WTC11 (cell line): ENCODE data around the gene CTDP1. TPM values are rescaled to one million over a fixed set of nuclear protein-coding genes. Genes with fewer than 3 reads are reported as not detected.

Source experiments
- ATAC-seq: fragments of 200-7000 bp; cut with Tn5 transposase; 2 replicates; pipeline ENCODE4 v1.10.0; 2021; ENCODE audit warnings: mild to moderate bottlenecking, moderate library complexity
- CTCF ChIA-PET: fragments of 300-600 bp; sonication (Branson Sonifier 250); formaldehyde crosslinking; loops from one replicate; lab custom pipeline; 2021; ENCODE audit warnings: antibody characterized with exemption; lab: Charles Lee
- POLR2A ChIA-PET: fragments of 350-600 bp; sonication (Branson Sonifier 250); formaldehyde crosslinking; loops from one replicate; lab custom pipeline; 2021; ENCODE audit warnings: antibody characterized with exemption; lab: Charles Lee
- DNase-seq: peaks from one replicate; pipeline ENCODE4 v3.0.0; 2021; ENCODE audit warnings: low spot score
- H3K27ac Mint-ChIP-seq: 2 replicates; pipeline ENCODE4 v1.8.0; 2021; ENCODE audit warnings: mixed read lengths
- H3K27me3 Mint-ChIP-seq: 2 replicates; pipeline ENCODE4 v1.8.0; 2021; ENCODE audit warnings: low read depth, mild to moderate bottlenecking, moderate library complexity, mixed read lengths
- H3K36me3 Mint-ChIP-seq: 2 replicates; pipeline ENCODE4 v1.8.0; 2021; ENCODE audit warnings: mixed read lengths
- H3K4me1 Mint-ChIP-seq: 2 replicates; pipeline ENCODE4 v1.8.0; 2022; ENCODE audit warnings: mixed read lengths
- H3K4me3 Mint-ChIP-seq: 2 replicates; pipeline ENCODE4 v1.8.0; 2021; ENCODE audit warnings: mild to moderate bottlenecking, moderate library complexity, mixed read lengths
- H3K9me3 Mint-ChIP-seq: 2 replicates; pipeline ENCODE4 v1.8.0; 2021; ENCODE audit warnings: mixed read lengths
- ETV6 ChIP-seq: sonication (generic); formaldehyde crosslinking; IDR thresholded peaks from 2 replicates; pipeline ENCODE4 v1.8.1; 2022; ENCODE audit warnings: mild to moderate bottlenecking, missing genetic modification reagents
- FOXP1 ChIP-seq: sonication (generic); formaldehyde crosslinking; IDR thresholded peaks from 2 replicates; pipeline ENCODE4 v1.8.0; 2022; ENCODE audit warnings: missing genetic modification reagents, mild to moderate bottlenecking, moderate library complexity, borderline replicate concordance
- GABPB1 ChIP-seq: sonication (generic); formaldehyde crosslinking; IDR thresholded peaks from 2 replicates; pipeline ENCODE4 v1.8.1; 2023; ENCODE audit warnings: mild to moderate bottlenecking, missing genetic modification reagents
- GTF2I ChIP-seq: fragments of 250-450 bp; sonication (Bioruptor Pico); conservative IDR thresholded peaks from 2 replicates; pipeline ENCODE4 v1.4.0; 2021; ENCODE audit warnings: mild to moderate bottlenecking
- JUN ChIP-seq: sonication (generic); formaldehyde crosslinking; IDR thresholded peaks from 2 replicates; pipeline ENCODE4 v1.8.0; 2023; ENCODE audit warnings: mild to moderate bottlenecking, missing genetic modification reagents
- MYBL2 ChIP-seq: sonication (generic); formaldehyde crosslinking; IDR thresholded peaks from 2 replicates; pipeline ENCODE4 v1.8.1; 2023; ENCODE audit warnings: mild to moderate bottlenecking, moderate library complexity, missing genetic modification reagents
- NFE2L1 ChIP-seq: sonication (generic); formaldehyde crosslinking; IDR thresholded peaks from 2 replicates; pipeline ENCODE4 v1.8.1; 2023; ENCODE audit warnings: missing genetic modification reagents
- NFYB ChIP-seq: sonication (generic); formaldehyde crosslinking; conservative IDR thresholded peaks from 2 replicates; pipeline ENCODE4 v1.8.0; 2022; ENCODE audit warnings: low read depth, missing genetic modification reagents
- RORB ChIP-seq: fragments of 250-450 bp; sonication (Bioruptor Pico); IDR thresholded peaks from 2 replicates; pipeline ENCODE4 v1.9.0; 2021; ENCODE audit warnings: mild to moderate bottlenecking
- SMAD3 ChIP-seq: sonication (generic); formaldehyde crosslinking; IDR thresholded peaks from 2 replicates; pipeline ENCODE4 v1.8.0; 2022; ENCODE audit warnings: missing genetic modification reagents, mild to moderate bottlenecking, borderline replicate concordance
- SP1 ChIP-seq: sonication (generic); formaldehyde crosslinking; conservative IDR thresholded peaks from 2 replicates; pipeline ENCODE4 v1.8.1; 2022; ENCODE audit warnings: missing genetic modification reagents
- TCF7 ChIP-seq: sonication (generic); formaldehyde crosslinking; IDR thresholded peaks from 2 replicates; pipeline ENCODE4 v1.8.0; 2022; ENCODE audit warnings: mild to moderate bottlenecking, low read depth, missing genetic modification reagents, moderate library complexity
- TEAD1 ChIP-seq: sonication (generic); formaldehyde crosslinking; IDR thresholded peaks from 2 replicates; pipeline ENCODE4 v1.8.0; 2022; ENCODE audit warnings: mild to moderate bottlenecking, missing genetic modification reagents
- TP53 ChIP-seq: sonication (generic); formaldehyde crosslinking; IDR thresholded peaks from 2 replicates; pipeline ENCODE4 v1.8.1; 2023; ENCODE audit warnings: mild to moderate bottlenecking, missing genetic modification reagents
- ZBTB21 ChIP-seq: sonication (generic); formaldehyde crosslinking; IDR thresholded peaks from 2 replicates; pipeline ENCODE4 v1.8.1; 2023; ENCODE audit warnings: mild to moderate bottlenecking, missing genetic modification reagents, borderline replicate concordance
- ZNF121 ChIP-seq: sonication (generic); formaldehyde crosslinking; IDR thresholded peaks from 2 replicates; pipeline ENCODE4 v1.8.0; 2023; ENCODE audit warnings: missing genetic modification reagents
- ZNF317 ChIP-seq: sonication (generic); formaldehyde crosslinking; IDR thresholded peaks from 2 replicates; pipeline ENCODE4 v1.8.1; 2023; ENCODE audit warnings: low read depth, mild to moderate bottlenecking, moderate library complexity, missing genetic modification reagents, borderline replicate concordance
- ZNF423 ChIP-seq: fragments of 250-450 bp; sonication (Bioruptor Pico); IDR thresholded peaks from 2 replicates; pipeline ENCODE4 v2.1.2; 2022; ENCODE audit warnings: mild to moderate bottlenecking, moderate library complexity
- ZNF671 ChIP-seq: fragments of 250-450 bp; sonication (Bioruptor Pico); IDR thresholded peaks from 2 replicates; pipeline ENCODE4 v1.8.0; 2021; ENCODE audit warnings: mild to moderate bottlenecking
- total RNA-seq: library from RNA; stranded (reverse); gene quantifications from 3 replicates; pipeline ENCODE4 v1.2.3, GENCODE V29; 2021
- TF ChIP-seq, protein P1 (sequence below): sonication (generic); formaldehyde crosslinking; IDR thresholded peaks from 2 replicates; pipeline ENCODE4 v1.8.0; 2023; ENCODE audit warnings: mild to moderate bottlenecking, missing genetic modification reagents
- TF ChIP-seq, protein P2 (sequence below): sonication (generic); formaldehyde crosslinking; IDR thresholded peaks from 2 replicates; pipeline ENCODE4 v1.8.1; 2023; ENCODE audit warnings: mild to moderate bottlenecking, missing genetic modification reagents, moderate library complexity
- TF ChIP-seq, protein P3 (sequence below): sonication (generic); formaldehyde crosslinking; IDR thresholded peaks from 2 replicates; pipeline ENCODE4 v1.8.0; 2022; ENCODE audit warnings: mild to moderate bottlenecking, missing genetic modification reagents
- TF ChIP-seq, protein P4 (sequence below): sonication (generic); formaldehyde crosslinking; IDR thresholded peaks from 2 replicates; pipeline ENCODE4 v1.8.1; 2023; ENCODE audit warnings: mild to moderate bottlenecking, moderate library complexity, missing genetic modification reagents
- TF ChIP-seq, protein P5 (sequence below): sonication (generic); formaldehyde crosslinking; IDR thresholded peaks from 2 replicates; pipeline ENCODE4 v1.8.0; 2022; ENCODE audit warnings: mild to moderate bottlenecking, missing genetic modification reagents
- TF ChIP-seq, protein P6 (sequence below): sonication (generic); formaldehyde crosslinking; IDR thresholded peaks from 2 replicates; pipeline ENCODE4 v1.8.1; 2023; ENCODE audit warnings: mild to moderate bottlenecking, missing genetic modification reagents
- TF ChIP-seq, protein P7 (sequence below): fragments of 250-450 bp; sonication (Bioruptor Pico); IDR thresholded peaks from 2 replicates; pipeline ENCODE4 v1.8.0; 2021; ENCODE audit warnings: mild to moderate bottlenecking

CTDP1 gene
- total RNA-seq, 1 experiment from 2014 or later: 39.7 TPM

DNA sequence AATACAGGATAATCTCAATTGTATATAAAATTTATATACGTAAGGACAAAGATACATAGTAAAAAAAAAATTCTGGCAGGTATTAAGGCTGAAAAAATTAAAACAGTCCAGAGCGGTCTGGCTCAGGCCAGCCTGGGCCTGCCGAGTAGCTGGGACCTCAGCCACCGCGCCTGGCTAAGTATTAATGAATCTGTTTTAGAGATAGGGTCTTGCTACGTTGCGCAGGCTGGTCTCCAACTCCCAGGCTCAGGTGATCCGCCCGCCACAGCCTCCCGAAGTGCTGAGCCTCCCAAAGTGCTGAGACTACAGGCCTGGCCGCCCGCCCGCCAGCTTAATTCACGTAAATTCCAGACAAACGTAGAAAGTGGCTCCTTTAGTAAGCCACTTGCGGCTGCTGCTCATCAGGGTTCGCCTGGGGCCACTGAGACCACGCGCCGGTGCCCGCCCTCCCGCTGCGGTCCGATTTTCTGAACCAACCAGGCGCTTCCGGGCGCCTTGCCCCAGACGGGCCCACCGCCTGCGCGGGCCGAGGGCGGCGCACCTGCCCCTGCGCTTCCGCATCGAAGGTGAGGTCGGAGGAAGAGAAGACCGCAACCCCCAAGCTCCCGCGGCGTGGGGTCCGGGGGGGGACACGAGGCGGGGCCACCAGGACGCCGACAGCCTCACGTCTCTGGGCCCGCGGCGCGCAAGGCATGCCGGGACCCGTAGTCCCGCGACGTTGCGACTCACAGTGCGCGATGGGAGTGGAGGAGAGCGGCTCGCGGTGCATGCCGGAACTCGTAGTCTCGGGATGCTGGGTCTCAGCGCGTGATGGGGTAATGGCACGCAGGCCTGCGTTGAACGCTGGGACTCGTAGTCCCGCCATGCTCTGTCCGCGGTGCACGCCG is 695 bp upstream of the CTDP1 start:
- H3K27ac Mint-ChIP-seq: peak overlapping the region; percentile 99
- 0 out of 2 replicates have a peak, but pooled peaks cover 4% of the 10 kb centered on the region for H3K9me3 Mint-ChIP-seq
- peaks cover 30% of the 10 kb centered on the region for H3K4me1 Mint-ChIP-seq
- H3K36me3 Mint-ChIP-seq: peaks cover 18% of the 10 kb centered on the region
- no peaks in the 10 kb centered on the region for H3K27me3 Mint-ChIP-seq
- peak overlapping the region; percentile 93 for H3K4me3 Mint-ChIP-seq
- POLR2A ChIA-PET: no interaction called here
- DNase-seq (peak; percentile 99), ATAC-seq (peak; percentile 96)
- CTCF ChIA-PET: no interaction called here
- TF ChIP-seq ZNF671 (CRISPR knock-in tag) (no peak), GTF2I (CRISPR knock-in tag) (peak; percentile 48; the same call in 1 of the 2 replicates), ZNF423 (CRISPR knock-in tag) (peak; percentile 57; the same call in 1 of the 2 replicates), RORB (no peak), FOXP1 (CRISPR knock-in tag) (peak; percentile 86), GABPB1 (CRISPR knock-in tag) (peak; percentile 56; the same call in 1 of the 2 replicates), NFYB (CRISPR knock-in tag) (no peak; the same call in none of the 2 replicates), TEAD1 (peak; percentile 72; the same call in 1 of the 2 replicates), TP53 (peak; percentile 81; the same call in 1 of the 2 replicates), TCF7 (CRISPR knock-in tag) (no peak), ETV6 (peak; percentile 99), ZBTB21 (CRISPR knock-in tag) (no peak), NFE2L1 (CRISPR knock-in tag) (peak; percentile 18; the same call in 1 of the 2 replicates), ZNF317 (CRISPR knock-in tag) (0 out of 2 replicates have a peak, but pooled peaks have one; percentile 31), SMAD3 (peak; percentile 77; the same call in 1 of the 2 replicates), ZNF121 (CRISPR knock-in tag) (peak; percentile 81), SP1 (CRISPR knock-in tag) (peak; percentile 93), MYBL2 (CRISPR knock-in tag) (peak; percentile 95; the same call in 1 of the 2 replicates), JUN (CRISPR knock-in tag) (0 out of 2 replicates have a peak, but pooled peaks have one; percentile 20)
- TF ChIP-seq, protein P1, sequence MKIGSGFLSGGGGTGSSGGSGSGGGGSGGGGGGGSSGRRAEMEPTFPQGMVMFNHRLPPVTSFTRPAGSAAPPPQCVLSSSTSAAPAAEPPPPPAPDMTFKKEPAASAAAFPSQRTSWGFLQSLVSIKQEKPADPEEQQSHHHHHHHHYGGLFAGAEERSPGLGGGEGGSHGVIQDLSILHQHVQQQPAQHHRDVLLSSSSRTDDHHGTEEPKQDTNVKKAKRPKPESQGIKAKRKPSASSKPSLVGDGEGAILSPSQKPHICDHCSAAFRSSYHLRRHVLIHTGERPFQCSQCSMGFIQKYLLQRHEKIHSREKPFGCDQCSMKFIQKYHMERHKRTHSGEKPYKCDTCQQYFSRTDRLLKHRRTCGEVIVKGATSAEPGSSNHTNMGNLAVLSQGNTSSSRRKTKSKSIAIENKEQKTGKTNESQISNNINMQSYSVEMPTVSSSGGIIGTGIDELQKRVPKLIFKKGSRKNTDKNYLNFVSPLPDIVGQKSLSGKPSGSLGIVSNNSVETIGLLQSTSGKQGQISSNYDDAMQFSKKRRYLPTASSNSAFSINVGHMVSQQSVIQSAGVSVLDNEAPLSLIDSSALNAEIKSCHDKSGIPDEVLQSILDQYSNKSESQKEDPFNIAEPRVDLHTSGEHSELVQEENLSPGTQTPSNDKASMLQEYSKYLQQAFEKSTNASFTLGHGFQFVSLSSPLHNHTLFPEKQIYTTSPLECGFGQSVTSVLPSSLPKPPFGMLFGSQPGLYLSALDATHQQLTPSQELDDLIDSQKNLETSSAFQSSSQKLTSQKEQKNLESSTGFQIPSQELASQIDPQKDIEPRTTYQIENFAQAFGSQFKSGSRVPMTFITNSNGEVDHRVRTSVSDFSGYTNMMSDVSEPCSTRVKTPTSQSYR (CRISPR knock-in tag): peak; percentile 62; the same call in 1 of the 2 replicates
- TF ChIP-seq, protein P2, sequence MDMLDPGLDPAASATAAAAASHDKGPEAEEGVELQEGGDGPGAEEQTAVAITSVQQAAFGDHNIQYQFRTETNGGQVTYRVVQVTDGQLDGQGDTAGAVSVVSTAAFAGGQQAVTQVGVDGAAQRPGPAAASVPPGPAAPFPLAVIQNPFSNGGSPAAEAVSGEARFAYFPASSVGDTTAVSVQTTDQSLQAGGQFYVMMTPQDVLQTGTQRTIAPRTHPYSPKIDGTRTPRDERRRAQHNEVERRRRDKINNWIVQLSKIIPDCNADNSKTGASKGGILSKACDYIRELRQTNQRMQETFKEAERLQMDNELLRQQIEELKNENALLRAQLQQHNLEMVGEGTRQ: peak; percentile 84
- TF ChIP-seq, protein P3, sequence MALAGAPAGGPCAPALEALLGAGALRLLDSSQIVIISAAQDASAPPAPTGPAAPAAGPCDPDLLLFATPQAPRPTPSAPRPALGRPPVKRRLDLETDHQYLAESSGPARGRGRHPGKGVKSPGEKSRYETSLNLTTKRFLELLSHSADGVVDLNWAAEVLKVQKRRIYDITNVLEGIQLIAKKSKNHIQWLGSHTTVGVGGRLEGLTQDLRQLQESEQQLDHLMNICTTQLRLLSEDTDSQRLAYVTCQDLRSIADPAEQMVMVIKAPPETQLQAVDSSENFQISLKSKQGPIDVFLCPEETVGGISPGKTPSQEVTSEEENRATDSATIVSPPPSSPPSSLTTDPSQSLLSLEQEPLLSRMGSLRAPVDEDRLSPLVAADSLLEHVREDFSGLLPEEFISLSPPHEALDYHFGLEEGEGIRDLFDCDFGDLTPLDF (CRISPR knock-in tag): peak; percentile 36; the same call in 1 of the 2 replicates
- TF ChIP-seq, protein P4, sequence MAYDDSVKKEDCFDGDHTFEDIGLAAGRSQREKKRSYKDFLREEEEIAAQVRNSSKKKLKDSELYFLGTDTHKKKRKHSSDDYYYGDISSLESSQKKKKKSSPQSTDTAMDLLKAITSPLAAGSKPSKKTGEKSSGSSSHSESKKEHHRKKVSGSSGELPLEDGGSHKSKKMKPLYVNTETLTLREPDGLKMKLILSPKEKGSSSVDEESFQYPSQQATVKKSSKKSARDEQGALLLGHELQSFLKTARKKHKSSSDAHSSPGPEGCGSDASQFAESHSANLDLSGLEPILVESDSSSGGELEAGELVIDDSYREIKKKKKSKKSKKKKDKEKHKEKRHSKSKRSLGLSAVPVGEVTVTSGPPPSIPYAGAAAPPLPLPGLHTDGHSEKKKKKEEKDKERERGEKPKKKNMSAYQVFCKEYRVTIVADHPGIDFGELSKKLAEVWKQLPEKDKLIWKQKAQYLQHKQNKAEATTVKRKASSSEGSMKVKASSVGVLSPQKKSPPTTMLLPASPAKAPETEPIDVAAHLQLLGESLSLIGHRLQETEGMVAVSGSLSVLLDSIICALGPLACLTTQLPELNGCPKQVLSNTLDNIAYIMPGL (CRISPR knock-in tag): peak; percentile 88
- TF ChIP-seq, protein P5, sequence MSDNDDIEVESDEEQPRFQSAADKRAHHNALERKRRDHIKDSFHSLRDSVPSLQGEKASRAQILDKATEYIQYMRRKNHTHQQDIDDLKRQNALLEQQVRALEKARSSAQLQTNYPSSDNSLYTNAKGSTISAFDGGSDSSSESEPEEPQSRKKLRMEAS (CRISPR knock-in tag): peak; percentile 92
- TF ChIP-seq, protein P6, sequence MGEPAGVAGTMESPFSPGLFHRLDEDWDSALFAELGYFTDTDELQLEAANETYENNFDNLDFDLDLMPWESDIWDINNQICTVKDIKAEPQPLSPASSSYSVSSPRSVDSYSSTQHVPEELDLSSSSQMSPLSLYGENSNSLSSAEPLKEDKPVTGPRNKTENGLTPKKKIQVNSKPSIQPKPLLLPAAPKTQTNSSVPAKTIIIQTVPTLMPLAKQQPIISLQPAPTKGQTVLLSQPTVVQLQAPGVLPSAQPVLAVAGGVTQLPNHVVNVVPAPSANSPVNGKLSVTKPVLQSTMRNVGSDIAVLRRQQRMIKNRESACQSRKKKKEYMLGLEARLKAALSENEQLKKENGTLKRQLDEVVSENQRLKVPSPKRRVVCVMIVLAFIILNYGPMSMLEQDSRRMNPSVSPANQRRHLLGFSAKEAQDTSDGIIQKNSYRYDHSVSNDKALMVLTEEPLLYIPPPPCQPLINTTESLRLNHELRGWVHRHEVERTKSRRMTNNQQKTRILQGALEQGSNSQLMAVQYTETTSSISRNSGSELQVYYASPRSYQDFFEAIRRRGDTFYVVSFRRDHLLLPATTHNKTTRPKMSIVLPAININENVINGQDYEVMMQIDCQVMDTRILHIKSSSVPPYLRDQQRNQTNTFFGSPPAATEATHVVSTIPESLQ (CRISPR knock-in tag): no peak
- TF ChIP-seq, protein P7, sequence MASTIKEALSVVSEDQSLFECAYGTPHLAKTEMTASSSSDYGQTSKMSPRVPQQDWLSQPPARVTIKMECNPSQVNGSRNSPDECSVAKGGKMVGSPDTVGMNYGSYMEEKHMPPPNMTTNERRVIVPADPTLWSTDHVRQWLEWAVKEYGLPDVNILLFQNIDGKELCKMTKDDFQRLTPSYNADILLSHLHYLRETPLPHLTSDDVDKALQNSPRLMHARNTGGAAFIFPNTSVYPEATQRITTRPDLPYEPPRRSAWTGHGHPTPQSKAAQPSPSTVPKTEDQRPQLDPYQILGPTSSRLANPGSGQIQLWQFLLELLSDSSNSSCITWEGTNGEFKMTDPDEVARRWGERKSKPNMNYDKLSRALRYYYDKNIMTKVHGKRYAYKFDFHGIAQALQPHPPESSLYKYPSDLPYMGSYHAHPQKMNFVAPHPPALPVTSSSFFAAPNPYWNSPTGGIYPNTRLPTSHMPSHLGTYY: no peak
